RWPE1 (cell line): ENCODE measurements around the gene GRID1.

Source experiments
- CTCF ChIA-PET: fragments of 350-600 bp; sonication (Branson Sonifier 250); formaldehyde crosslinking; extraction: SDS; loops from one replicate; lab custom pipeline; 2021; lab: Yijun Ruan, JAX
- POLR2A ChIA-PET: fragments of 400-600 bp; formaldehyde crosslinking; extraction: SDS; loops from one replicate; lab custom pipeline; 2020; ENCODE audit warnings: antibody characterized with exemption; ENCODE audit not compliant: low non-redundant PET; lab: Yijun Ruan, JAX
- DNase-seq: peaks from one replicate; pipeline ENCODE4 v3.0.0; 2012; ENCODE audit warnings: low spot score
- H3K27ac ChIP-seq: fragments of 450-650 bp; 2 replicates; pipeline ENCODE4 v1.5.1; 2017
- TF ChIP-seq, protein P1 (sequence below): fragments of 450-650 bp; conservative IDR thresholded peaks from 2 replicates; pipeline ENCODE4 v1.5.1; 2017; ENCODE audit warnings: low read depth, mild to moderate bottlenecking

GRID1 gene

DNA sequence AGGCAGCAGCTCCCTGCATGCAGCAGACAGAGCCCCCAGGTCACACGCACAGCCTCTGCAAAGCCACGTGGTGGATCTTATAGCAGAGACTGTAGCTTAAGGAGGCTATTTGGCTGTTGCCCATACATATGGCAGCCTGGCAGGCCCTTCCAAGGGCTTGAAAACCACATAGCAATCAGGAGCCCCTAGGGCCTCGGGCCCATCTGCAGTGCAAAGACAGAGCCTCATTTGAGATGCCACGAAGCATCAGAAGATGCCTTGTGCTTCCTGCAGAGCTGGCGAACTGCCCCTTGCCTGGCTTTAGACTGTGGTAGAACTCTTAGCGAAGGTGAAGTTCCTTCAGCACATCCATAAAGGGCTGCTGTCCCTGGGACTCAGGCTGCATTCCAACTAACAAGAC lies 309.9 kb downstream of the GRID1 start:
- no peak for DNase-seq
- ChIA-PET POLR2A (no interaction called here), CTCF (interaction anchor here (0.5 kb wide), 1 partner anchor 37 kb away, joined by 4 read pairs; no protein-coding TSS in a partner anchor)
- no peak overlapping the region for H3K27ac ChIP-seq
- TF ChIP-seq, protein P1, sequence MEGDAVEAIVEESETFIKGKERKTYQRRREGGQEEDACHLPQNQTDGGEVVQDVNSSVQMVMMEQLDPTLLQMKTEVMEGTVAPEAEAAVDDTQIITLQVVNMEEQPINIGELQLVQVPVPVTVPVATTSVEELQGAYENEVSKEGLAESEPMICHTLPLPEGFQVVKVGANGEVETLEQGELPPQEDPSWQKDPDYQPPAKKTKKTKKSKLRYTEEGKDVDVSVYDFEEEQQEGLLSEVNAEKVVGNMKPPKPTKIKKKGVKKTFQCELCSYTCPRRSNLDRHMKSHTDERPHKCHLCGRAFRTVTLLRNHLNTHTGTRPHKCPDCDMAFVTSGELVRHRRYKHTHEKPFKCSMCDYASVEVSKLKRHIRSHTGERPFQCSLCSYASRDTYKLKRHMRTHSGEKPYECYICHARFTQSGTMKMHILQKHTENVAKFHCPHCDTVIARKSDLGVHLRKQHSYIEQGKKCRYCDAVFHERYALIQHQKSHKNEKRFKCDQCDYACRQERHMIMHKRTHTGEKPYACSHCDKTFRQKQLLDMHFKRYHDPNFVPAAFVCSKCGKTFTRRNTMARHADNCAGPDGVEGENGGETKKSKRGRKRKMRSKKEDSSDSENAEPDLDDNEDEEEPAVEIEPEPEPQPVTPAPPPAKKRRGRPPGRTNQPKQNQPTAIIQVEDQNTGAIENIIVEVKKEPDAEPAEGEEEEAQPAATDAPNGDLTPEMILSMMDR: no peak

DNA sequence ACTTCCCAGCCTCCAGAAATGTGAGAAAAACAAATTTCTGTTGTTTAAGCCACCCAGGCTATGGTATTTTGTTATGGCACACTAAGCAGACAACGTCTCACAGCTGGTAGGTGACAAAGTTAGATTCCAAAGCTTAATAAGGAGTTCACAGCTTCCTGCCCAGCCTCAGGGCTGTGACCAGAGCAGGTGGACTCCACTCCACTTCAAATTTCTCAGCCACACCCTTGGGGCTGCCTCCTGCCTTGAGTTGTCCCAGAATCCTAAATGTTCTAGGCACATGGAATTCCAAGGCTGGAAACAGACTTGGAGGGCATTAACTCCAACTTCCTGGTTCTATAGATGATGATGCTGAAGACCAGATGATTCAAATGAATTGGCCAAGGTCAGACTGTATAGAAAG lies 310.7 kb downstream of the GRID1 start:
- TF ChIP-seq, protein P1: no peak
- DNase-seq: no peak
- ChIA-PET CTCF (no interaction called here), POLR2A (no interaction called here)
- H3K27ac ChIP-seq: no peak overlapping the region

DNA sequence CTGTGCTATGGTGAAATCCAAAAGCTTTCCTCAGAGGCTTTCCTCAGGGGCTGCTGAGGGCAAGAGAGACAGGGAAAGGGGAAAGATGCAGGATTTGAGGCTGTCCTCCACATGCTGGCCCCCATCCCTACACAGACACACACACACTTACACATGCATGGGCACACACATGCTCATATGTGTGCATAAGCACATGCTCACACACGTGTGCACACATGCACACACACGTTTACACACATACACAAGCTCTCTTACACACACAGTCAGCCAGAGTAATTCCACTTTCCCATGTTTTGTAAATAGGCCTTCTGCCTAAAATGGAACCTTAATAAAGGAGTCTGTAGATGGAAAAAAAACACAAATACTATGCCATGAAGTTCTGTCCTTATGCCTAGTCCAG lies 312.9 kb downstream of the GRID1 start:
- TF ChIP-seq, protein P1: no peak
- H3K27ac ChIP-seq: no peak overlapping the region
- ChIA-PET POLR2A (no interaction called here), CTCF (no interaction called here)
- DNase-seq: no peak

DNA sequence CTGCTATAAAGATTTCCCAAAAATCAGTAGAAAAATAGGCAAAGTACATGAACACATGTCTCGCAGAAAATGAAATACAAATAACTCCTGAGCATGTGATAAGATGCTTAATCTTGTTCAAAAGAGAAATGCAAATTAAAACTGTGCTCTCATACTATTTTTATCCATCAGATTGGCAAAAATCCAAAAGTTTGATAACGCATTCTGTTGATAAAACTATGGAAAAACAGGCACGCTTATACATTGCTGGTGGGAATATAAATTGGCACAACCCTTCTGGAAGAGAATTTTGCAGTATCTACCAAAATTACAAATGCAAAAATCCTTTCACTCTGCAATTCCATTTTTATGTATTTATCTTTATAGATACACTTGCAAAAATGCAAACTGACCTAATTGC lies 315.0 kb downstream of the GRID1 start:
- H3K27ac ChIP-seq: no peak overlapping the region
- TF ChIP-seq, protein P1: no peak
- POLR2A ChIA-PET: no interaction called here
- CTCF ChIA-PET: interaction anchor here (0.6 kb wide), 2 partner anchors 38 to 110 kb away, joined by 3 read pairs; no protein-coding TSS in a partner anchor
- DNase-seq: no peak

DNA sequence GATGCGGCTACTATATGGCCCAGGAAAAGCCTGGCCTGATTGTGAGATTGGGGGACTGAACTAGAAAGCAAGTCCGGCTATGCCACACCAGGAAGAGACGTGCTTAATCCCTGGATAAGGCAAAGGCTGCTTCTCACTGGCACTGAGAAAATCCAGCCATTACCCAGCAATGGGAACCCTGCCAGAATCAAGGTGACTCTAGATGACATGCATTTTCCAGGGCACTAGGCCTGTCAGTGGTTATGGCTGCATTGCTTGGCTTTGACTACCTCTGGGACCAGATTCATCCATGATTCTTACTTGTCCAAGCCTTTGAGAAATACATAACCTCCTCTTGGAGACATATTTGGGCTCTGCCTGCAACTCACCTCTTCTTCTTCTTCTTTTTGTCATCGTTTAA lies 317.2 kb downstream of the GRID1 start:
- CTCF ChIA-PET: no interaction called here
- POLR2A ChIA-PET: no interaction called here
- DNase-seq: no peak
- TF ChIP-seq, protein P1: no peak
- H3K27ac ChIP-seq: no peak overlapping the region

DNA sequence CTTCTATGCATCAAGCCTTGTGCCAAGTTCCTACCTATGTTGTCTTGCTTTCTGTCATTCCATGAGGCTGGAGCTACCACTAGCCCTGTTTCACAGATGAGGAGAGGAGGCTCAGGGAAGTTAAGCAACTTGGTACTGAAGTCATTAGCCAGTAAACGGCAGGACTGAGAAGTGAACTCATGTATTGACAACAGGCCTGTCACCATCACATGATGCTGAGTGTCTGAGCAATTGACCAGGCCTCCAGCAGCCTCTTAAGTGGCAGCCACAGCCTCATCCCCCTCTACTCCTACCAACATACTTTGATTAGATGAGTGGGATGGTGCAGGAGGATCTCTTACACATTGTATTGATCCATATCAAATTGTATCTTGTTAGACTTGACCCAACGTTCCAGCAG lies 317.6 kb downstream of the GRID1 start:
- TF ChIP-seq, protein P1: no peak
- CTCF ChIA-PET: no interaction called here
- POLR2A ChIA-PET: no interaction called here

More for the DNA sequence above, 317.6 kb downstream of the GRID1 start:
- H3K27ac ChIP-seq: no peak overlapping the region
- DNase-seq: no peak
